ENCODE data around the gene FLRT2. TPM values are rescaled to one million over a fixed set of nuclear protein-coding genes. Genes with fewer than 3 reads are reported as not detected.

FLRT2 gene
- polyA plus RNA-seq, 3 donors: 0.01 TPM; not detected in 2

GRCh38 chr14:85583380-85583779 is 53.4 kb downstream of the FLRT2 start:
- H3K27me3 Mint-ChIP-seq (ENCODE audit: low read depth in 3 of 3): no peaks in the 10 kb centered on the region
- Histone ChIP-seq H3K79me2 (ENCODE audit: insufficient read depth, low read length) (no peaks in the 10 kb centered on the region), H3K9me3 (replicated peaks in 1 of 2; ENCODE audit: control insufficient read depth in 1 of 2, insufficient read depth in 1 of 2, low read length in 2 of 2) (no peaks in the 10 kb centered on the region), H2AFZ (ENCODE audit: insufficient read depth, low read depth, low read length, poor library complexity, severe bottlenecking) (no peak overlapping the region), H3K4me2 (replicated peaks; ENCODE audit: extremely low read depth, low read length, poor library complexity, severe bottlenecking) (no peak overlapping the region), H3K9ac (ENCODE audit: insufficient read depth, low read length, poor library complexity, severe bottlenecking) (no peak overlapping the region), H3K36me3 (replicated peaks in 1 of 2; ENCODE audit: control insufficient read depth in 1 of 2, insufficient read depth in 2 of 2, low read length in 2 of 2) (no peaks in the 10 kb centered on the region), H4K20me1 (ENCODE audit: insufficient read depth, low read length) (no peaks in the 10 kb centered on the region), H3K4me3 (replicated peaks in 1 of 3; ENCODE audit: low read depth in 2 of 3, low read length in 3 of 3) (no peak overlapping the region), H3K27me3 (ENCODE audit: control insufficient read depth in 2 of 2, insufficient read depth in 2 of 2, low read length in 2 of 2) (no peaks in the 10 kb centered on the region), H3K4me1 (ENCODE audit: control insufficient read depth in 1 of 2, insufficient read depth in 2 of 2, low read length in 2 of 2) (peaks cover 13 to 18% of the 10 kb centered on the region in 2 donors), H3K27ac (ENCODE audit: low read depth in 1 of 2, low read length in 2 of 2) (no peak overlapping the region)
- 100% methylated on average over 2 of the region's 5 CpGs for WGBS (ENCODE audit: insufficient coverage)
- DNase-seq: no peak
- H3K4me3 Mint-ChIP-seq: no peak overlapping the region
- H3K27ac Mint-ChIP-seq: no peak overlapping the region
- H3K4me1 Mint-ChIP-seq: peaks cover 15% of the 10 kb centered on the region
- peaks cover 0 to 3% (median 0%) of the 10 kb centered on the region in 7 donors for H3K9me3 Mint-ChIP-seq
- intact Hi-C loops (cut with micrococcal nuclease): no loop called here
- no peaks in the 10 kb centered on the region for H3K36me3 Mint-ChIP-seq
- no peak for TF ChIP-seq CTCF (IDR thresholded peaks at IDR 0.05)

- WGBS (ENCODE audit: insufficient coverage): 68% methylated on average over 4 of the region's 6 CpGs
These were observed 54.5 kb downstream of the FLRT2 start for GRCh38 chr14:85584481-85584880.

More at GRCh38 chr14:85584481-85584880, 54.5 kb downstream of the FLRT2 start:
- Mint-ChIP-seq H3K4me3 (no peak overlapping the region), H3K27ac (no peak overlapping the region), H3K4me1 (peaks cover 15% of the 10 kb centered on the region), H3K9me3 (peaks cover 0 to 6% (median 0%) of the 10 kb centered on the region in 7 donors), H3K27me3 (ENCODE audit: low read depth in 3 of 3) (peaks cover 0 to under 1% (median 0%) of the 10 kb centered on the region in 3 donors), H3K36me3 (no peaks in the 10 kb centered on the region)
- intact Hi-C loops (cut with micrococcal nuclease): no loop called here
- no peaks in the 10 kb centered on the region for H3K9me3 ChIP-seq (replicated peaks in 1 of 2; ENCODE audit: control insufficient read depth in 1 of 2, insufficient read depth in 1 of 2, low read length in 2 of 2)
- no peaks in the 10 kb centered on the region for H3K27me3 ChIP-seq (ENCODE audit: control insufficient read depth in 2 of 2, insufficient read depth in 2 of 2, low read length in 2 of 2)
- no peak overlapping the region for H3K27ac ChIP-seq (ENCODE audit: low read depth in 1 of 2, low read length in 2 of 2)
- no peak overlapping the region for H3K9ac ChIP-seq (ENCODE audit: insufficient read depth, low read length, poor library complexity, severe bottlenecking)
- H2AFZ ChIP-seq (ENCODE audit: insufficient read depth, low read depth, low read length, poor library complexity, severe bottlenecking): no peak overlapping the region
- no peak overlapping the region for H3K4me2 ChIP-seq (replicated peaks; ENCODE audit: extremely low read depth, low read length, poor library complexity, severe bottlenecking)
- DNase-seq: no peak
- no peaks in the 10 kb centered on the region for H3K36me3 ChIP-seq (replicated peaks in 1 of 2; ENCODE audit: control insufficient read depth in 1 of 2, insufficient read depth in 2 of 2, low read length in 2 of 2)
- no peaks in the 10 kb centered on the region for H3K79me2 ChIP-seq (ENCODE audit: insufficient read depth, low read length)
- no peaks in the 10 kb centered on the region for H4K20me1 ChIP-seq (ENCODE audit: insufficient read depth, low read length)
- TF ChIP-seq CTCF (IDR thresholded peaks at IDR 0.05): no peak
- no peak overlapping the region for H3K4me3 ChIP-seq (replicated peaks in 1 of 3; ENCODE audit: low read depth in 2 of 3, low read length in 3 of 3)
- H3K4me1 ChIP-seq (ENCODE audit: control insufficient read depth in 1 of 2, insufficient read depth in 2 of 2, low read length in 2 of 2): peaks cover 13 to 18% of the 10 kb centered on the region in 2 donors

Measured in CD14-positive monocyte (primary cell).